MCF 10A (cell line): Measurements from ENCODE around the gene PRICKLE4. TPM values are rescaled to one million over a fixed set of nuclear protein-coding genes. Genes with fewer than 3 reads are reported as not detected.
"Not testable (repeated sequence)": the region's sequence is repeated elsewhere in the genome, so short reads cannot be mapped to it uniquely, and the experiment has no call there.

Source experiments
- BruUV-seq: library from RNA; stranded (reverse); fragments of 400-500 nt; replicated peaks from 2 replicates; lab custom pipeline; 2021; lab: Mats Ljungman, UMichigan
- CTCF ChIA-PET: fragments of 300-600 bp; sonication (Branson Sonifier 250); formaldehyde crosslinking; extraction: SDS; loops from one replicate; lab custom pipeline; 2021; ENCODE audit warnings: antibody characterized with exemption, inconsistent platforms; lab: Yijun Ruan, JAX
- POLR2A ChIA-PET: fragments of 300-600, 350-650 bp; sonication (Branson Sonifier 250); formaldehyde crosslinking; extraction: SDS; loops from one replicate; lab custom pipeline; 2020; ENCODE audit warnings: antibody characterized with exemption, inconsistent platforms; lab: Yijun Ruan, JAX
- DNase-seq: peaks from one replicate; pipeline ENCODE4 v3.0.0-alpha.2; 2018; ENCODE audit not compliant: unreplicated experiment
- H3K27ac Mint-ChIP-seq: one replicate; pipeline ENCODE4 v1.8.0; 2022; ENCODE audit warnings: mild to moderate bottlenecking, low read depth, mixed read lengths; ENCODE audit not compliant: unreplicated experiment
- H3K27me3 Mint-ChIP-seq: one replicate; pipeline ENCODE4 v1.8.0; 2022; ENCODE audit warnings: mixed read lengths; ENCODE audit not compliant: insufficient read depth, unreplicated experiment
- H3K36me3 Mint-ChIP-seq: one replicate; pipeline ENCODE4 v1.8.0; 2022; ENCODE audit warnings: mild to moderate bottlenecking, moderate library complexity, mixed read lengths; ENCODE audit not compliant: insufficient read depth, unreplicated experiment
- H3K4me1 Mint-ChIP-seq: one replicate; pipeline ENCODE4 v1.8.0; 2022; ENCODE audit warnings: mixed read lengths; ENCODE audit not compliant: insufficient read depth, unreplicated experiment
- H3K4me3 Mint-ChIP-seq: one replicate; pipeline ENCODE4 v1.8.0; 2022; ENCODE audit warnings: mild to moderate bottlenecking, moderate library complexity, mixed read lengths; ENCODE audit not compliant: unreplicated experiment
- H3K9me3 Mint-ChIP-seq: one replicate; pipeline ENCODE4 v1.8.0; 2022; ENCODE audit warnings: mixed read lengths; ENCODE audit not compliant: unreplicated experiment
- CTCF ChIP-seq: fragments of 200-600 bp; IDR thresholded peaks from one replicate; pipeline ENCODE4 v1.8.0; 2022; ENCODE audit warnings: antibody characterized with exemption, mild to moderate bottlenecking; ENCODE audit not compliant: unreplicated experiment
- intact Hi-C: fragments of 100-400 bp; cut with micrococcal nuclease; formaldehyde crosslinking; loops from 2 replicates; pipeline ENCODE4 v1.14.1; 2022
- total RNA-seq: library from RNA; stranded (reverse); gene quantifications from 2 replicates; pipeline ENCODE4 v1.2.3, GENCODE V29; 2022

The PRICKLE4 gene
- total RNA-seq, 1 experiment from 2014 or later: 0.93 TPM

GRCh38 chr6:41759905-41760579 is 20.5 kb upstream of the PRICKLE4 start:
- no TSS peak for BruUV-seq
- H3K27me3 Mint-ChIP-seq: peaks cover 30% of the 10 kb centered on the region
- no peak for DNase-seq
- ChIA-PET CTCF (no interaction called here), POLR2A (no interaction called here)
- no peaks in the 10 kb centered on the region for H3K4me1 Mint-ChIP-seq
- no peaks in the 10 kb centered on the region for H3K36me3 Mint-ChIP-seq
- H3K27ac Mint-ChIP-seq: no peak overlapping the region
- TF ChIP-seq CTCF: no peak
- intact Hi-C loops: no loop called here
- no peak overlapping the region for H3K4me3 Mint-ChIP-seq
- no peaks in the 10 kb centered on the region for H3K9me3 Mint-ChIP-seq

GRCh38 chr6:41763470-41763869 is 17.1 kb upstream of the PRICKLE4 start:
- ChIA-PET CTCF (interaction anchor here (0.6 to 1.5 kb wide), 3 partner anchors 12 to 58 kb away, joined by 3 to 8 read pairs (median 3); partner anchors contain the start of gene TOMM6), POLR2A (interaction anchor here (1.2 kb wide), 1 partner anchor 12 kb away, joined by 3 read pairs; no protein-coding TSS in a partner anchor)
- H3K4me1 Mint-ChIP-seq: peaks cover 13% of the 10 kb centered on the region
- no peaks in the 10 kb centered on the region for H3K9me3 Mint-ChIP-seq
- no peak for DNase-seq
- no peak for TF ChIP-seq CTCF
- intact Hi-C loops: no loop called here
- H3K27ac Mint-ChIP-seq: no peak overlapping the region
- H3K27me3 Mint-ChIP-seq: peaks cover 19% of the 10 kb centered on the region
- H3K36me3 Mint-ChIP-seq: no peaks in the 10 kb centered on the region
- no peak overlapping the region for H3K4me3 Mint-ChIP-seq
- no TSS peak for BruUV-seq

- H3K4me1 Mint-ChIP-seq: peaks cover 13% of the 10 kb centered on the region
- peak; percentile 34 for DNase-seq
- intact Hi-C loops, H3K27me3 Mint-ChIP-seq, BruUV-seq, H3K4me3 Mint-ChIP-seq, H3K9me3 Mint-ChIP-seq, H3K27ac Mint-ChIP-seq, H3K36me3 Mint-ChIP-seq: not testable (repeated sequence)
- ChIA-PET POLR2A (interaction anchor here (0.9 to 1.5 kb wide), 3 partner anchors 12 to 25 kb away, joined by 3 to 5 read pairs (median 3); no protein-coding TSS in a partner anchor), CTCF (interaction anchor here (0.6 to 1.2 kb wide), 4 partner anchors 10 to 1317 kb away, joined by 3 to 4 read pairs (median 4); no protein-coding TSS in a partner anchor)
These were observed 14.4 kb upstream of the PRICKLE4 start for GRCh38 chr6:41766043-41766664.

- POLR2A ChIA-PET: interaction anchor here (0.6 to 1.5 kb wide), 2 partner anchors 26 to 33 kb away, joined by 3 to 5 read pairs; no protein-coding TSS in a partner anchor
- BruUV-seq: no TSS peak
- Mint-ChIP-seq H3K4me3 (no peak overlapping the region), H3K27ac (no peak overlapping the region), H3K27me3 (no peaks in the 10 kb centered on the region), H3K36me3 (peaks cover 9% of the 10 kb centered on the region), H3K4me1 (peaks cover 13% of the 10 kb centered on the region), H3K9me3 (no peaks in the 10 kb centered on the region)
- intact Hi-C loops: no loop called here
- CTCF ChIA-PET: interaction anchor here (0.6 to 1.5 kb wide), 6 partner anchors 14 to 318 kb away, joined by 3 to 7 read pairs (median 3); partner anchors contain the start of genes PRICKLE4 and TFEB
- no peak for TF ChIP-seq CTCF
- DNase-seq: peak; percentile 86
These were observed 13.3 kb upstream of the PRICKLE4 start for GRCh38 chr6:41767112-41767833.
